GM19043 (cell line): ENCODE results near the gene POC1A.

Experiments used
- ATAC-seq: cut with Tn5 transposase; IDR thresholded peaks from one replicate; pipeline ENCODE4 v1.9.1; 2021; ENCODE audit warnings: low read depth; ENCODE audit not compliant: unreplicated experiment

POC1A gene

DNA sequence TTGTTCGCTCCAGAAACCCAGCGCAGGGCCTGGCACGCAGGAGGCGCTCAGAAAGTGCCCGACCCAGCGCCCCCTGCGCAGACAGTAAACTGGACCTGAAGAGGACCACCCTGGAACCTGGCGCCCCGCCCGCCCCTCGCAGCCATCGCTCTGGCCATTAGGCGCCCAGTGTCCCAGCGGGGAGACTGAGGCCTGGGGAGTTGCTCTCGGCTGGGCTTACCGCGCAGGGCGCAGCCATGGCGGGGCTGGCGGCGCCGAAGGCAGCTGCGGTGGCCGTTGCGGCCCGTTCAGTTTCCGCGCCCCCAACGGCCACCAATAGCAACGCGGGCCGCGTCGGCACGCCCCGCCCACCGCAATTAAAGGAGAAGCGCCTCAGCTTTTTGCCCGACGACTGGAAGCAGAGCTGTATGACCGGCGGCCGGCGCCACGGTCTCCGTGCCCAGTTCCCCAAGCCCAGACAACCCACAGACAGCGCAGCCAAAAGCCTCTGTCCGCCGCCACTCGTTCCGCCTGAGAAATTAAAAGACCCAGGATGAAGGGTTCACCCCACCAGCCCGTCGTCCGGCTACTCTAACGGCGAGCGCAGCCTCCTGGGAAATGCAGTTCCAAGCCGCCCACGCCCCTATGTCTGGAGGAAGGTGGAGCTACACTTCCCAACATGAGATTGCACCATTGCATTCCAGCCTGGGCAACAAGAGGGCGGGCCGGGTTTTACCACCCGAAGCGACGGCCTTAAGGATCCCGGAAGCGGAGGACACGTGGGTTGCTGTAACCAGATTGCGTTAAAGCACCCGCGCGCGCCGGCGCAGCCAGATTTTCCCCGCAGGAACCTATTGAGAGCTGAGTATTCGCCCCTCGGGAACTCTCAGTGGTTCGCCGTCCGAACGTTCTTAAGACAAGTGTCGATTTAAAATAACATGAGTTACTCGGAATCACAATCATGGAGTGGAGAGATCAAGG lies at the start of gene POC1A:
TSS of gene POC1A (minus strand) at position 289 of the 960 bp plus-strand sequence. CDS start at position 238, 51 bp downstream.
- ATAC-seq = peak; percentile 91

DNA sequence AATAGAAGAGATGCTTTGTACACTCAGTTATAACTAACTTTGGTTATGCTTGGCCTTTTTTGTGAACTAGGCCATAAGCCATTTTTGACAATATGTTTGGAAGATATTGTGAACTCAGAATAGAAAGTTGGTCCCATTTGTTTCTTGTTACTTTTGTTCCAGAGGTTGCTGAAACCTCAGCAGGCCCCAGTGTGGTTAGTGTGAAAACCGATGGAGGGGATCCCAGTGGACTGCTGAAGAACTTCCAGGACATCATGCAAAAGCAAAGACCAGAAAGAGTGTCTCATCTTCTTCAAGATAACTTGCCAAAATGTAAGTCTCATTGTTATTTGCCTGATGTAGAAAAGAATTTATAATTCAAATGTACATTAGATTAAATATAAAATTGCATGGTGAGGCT lies 49.5 kb upstream of the POC1A start:
- no peak for ATAC-seq

DNA sequence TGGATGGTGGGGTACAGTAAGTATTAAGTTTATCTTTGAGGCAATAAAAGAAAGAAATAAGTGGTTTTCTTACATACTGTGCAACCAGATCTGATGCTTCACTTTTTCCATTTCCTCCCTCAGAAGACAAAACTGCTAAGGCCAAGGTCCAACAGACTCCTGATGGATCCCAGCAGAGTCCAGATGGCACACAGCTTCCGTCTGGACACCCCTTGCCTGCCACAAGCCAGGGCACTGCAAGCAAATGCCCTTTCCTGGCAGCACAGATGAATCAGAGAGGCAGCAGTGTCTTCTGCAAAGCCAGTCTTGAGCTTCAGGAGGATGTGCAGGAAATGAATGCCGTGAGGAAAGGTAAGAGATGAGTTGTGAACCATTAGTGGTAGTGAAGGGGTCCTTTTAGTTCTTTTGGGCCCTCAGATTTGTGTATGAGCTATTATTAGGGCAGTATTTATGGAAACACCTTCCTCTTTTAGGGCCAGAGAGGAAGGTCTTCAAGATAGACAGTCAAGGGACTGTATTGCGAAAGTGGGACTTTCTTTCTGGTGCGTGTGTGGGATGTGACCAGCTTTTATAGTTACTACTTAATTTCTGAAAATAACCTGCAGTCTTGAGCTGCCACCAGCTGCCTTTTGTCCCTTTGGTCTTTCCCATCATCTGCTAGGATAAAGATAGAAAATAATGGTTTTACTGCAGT lies 48.3 kb upstream of the POC1A start:
- no peak for ATAC-seq

DNA sequence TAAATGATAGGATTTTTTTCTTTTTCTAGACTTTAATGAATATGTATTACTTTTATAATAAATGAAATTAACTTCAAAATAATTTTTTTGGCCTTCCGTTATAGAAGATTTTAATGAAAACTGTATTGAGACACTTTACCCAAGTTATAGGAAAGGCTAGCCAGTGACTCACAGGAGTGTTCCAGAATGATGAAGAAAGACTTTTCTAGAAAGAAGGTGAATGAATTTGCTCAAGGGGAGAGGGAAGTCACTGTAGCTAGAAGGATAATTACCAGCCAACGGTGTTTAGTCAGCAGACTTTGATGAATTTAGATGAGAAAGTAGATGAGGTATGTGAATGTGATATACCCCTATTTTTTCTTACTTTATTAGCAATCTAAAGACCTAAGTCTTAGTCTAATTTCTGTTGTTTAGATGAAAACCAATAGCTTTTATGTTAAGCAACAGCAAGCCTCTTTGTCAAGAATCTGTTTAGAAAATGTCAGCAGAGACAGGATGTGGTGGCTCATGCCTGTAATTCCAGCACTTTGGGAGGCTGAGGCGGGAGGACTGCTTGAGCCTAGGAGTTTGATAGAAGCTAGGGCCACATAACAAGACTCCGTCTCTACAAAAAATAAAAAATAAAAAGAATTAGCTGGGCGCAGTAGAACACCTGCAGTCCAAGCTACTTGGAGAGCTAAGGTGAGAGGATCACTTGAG lies 46.9 kb upstream of the POC1A start:
- ATAC-seq = no peak

DNA sequence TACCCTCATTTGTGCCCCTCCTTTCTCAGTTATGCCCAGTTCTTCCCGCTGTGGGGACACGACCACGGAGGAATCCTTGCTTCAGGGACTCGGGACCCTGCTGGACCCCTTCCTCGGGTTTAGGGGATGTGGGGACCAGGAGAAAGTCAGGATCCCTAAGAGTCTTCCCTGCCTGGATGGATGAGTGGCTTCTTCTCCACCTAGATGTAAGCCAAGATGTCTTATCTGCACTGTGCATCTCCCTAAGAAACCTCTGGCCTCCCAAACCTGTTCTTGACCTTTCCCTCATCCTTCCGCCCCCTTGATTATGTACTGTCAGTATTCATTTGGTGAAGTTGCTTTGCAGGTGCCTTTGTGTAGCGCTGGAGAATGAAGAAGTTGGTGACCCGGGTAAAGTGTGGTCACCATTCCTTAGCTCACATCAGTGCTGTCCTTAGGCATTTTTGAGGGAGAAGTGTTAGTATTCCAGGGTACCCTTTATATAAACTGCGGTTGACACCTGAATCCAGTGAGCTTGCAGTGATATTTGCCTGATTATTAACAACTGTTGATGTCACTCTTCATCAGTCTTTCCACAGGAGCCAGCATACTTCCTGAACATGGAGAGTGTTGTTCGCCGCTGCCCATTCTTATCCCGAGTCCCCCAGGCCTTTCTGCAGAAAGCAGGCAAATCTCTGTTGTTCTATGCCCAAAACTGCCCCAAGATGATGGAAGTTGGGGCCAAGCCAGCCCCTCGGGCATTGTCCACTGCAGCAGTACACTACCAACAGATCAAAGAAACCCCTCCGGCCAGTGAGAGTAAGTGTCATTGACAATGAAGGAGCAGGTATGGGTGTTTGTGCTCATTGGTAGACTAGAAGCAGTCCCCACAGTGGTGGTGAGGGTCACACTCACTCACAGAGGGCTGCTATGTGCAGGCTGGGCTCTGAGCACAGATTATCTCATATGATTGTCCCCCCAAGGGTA lies 44.7 kb upstream of the POC1A start:
- ATAC-seq = no peak

DNA sequence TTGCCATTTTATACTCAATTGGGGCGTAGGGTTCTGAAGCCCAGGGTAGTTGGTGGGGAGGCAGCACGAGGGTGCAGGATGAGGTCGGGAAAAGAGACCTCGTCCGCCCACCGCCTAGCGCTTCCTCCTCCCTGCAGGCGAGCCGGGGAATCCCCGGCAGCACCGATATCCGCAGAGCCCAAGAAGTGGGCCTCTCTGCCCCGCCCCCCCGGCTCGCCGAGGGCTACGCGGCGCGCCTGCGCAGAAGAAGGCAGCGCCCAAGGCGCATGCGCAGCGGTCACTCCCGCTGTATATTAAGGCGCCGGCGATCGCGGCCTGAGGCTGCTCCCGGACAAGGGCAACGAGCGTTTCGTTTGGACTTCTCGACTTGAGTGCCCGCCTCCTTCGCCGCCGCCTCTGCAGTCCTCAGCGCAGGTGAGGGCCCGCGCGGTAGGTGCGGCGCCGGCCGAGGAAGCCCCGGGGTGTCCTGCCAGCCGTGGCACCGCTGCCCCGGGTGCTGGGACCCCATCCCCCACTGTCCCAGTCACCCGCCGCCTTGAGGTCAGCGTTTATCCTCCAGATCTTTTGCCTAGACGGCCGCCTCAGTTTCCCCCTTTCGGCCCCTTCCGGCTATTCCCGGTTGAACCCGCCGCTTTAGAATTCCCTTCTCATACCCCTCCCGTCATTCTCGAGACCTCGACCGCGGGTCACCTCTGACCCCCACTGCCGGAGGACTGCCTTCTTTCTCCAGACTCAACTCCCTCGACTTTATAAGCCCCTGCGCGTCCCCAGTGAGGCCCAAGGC lies 43.8 kb upstream of the POC1A start, which contains the start of gene ALAS1:
TSS of gene ALAS1 (plus strand) at position 319 of the 784 bp plus-strand sequence. CDS start 1,082 bp downstream, outside the sequence.
- ATAC-seq = peak; percentile 74

DNA sequence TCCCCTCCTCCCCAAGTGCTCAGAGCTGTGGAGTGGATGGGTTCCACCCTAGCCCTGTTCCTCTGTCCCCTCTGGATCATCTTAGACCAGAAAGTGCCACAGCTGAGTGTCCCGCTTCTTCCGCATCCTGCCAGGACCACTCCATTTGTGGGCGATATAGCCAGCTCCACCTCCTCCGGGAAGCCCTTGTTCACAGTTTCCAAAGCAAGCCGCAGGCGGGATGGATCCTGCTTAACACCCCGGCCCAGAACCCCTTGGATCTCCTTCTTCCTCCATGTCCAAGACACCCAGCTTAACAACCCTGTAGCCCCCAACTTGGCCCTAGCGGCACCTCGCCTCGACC lies 43.2 kb upstream of the POC1A start:
- no peak for ATAC-seq

DNA sequence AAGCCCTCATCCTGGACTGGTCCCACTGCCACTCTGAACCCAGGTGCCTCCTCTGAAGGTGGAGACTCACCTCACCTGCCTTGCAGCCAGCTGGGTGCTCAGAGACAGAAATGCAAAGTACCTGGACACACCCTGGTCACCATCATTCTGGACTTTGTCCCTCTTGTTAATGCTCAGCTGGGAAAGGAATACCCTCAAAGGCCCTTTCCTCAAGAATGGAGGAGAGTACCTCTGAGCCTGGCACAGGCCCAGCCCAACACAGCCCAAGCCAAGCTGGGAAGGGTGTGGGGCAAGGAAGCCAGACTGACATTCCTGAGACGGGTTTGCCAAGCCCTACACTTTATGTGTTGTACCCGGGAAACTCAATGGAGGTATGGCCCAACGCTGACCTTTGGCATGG lies 42.8 kb upstream of the POC1A start:
- ATAC-seq = no peak

DNA sequence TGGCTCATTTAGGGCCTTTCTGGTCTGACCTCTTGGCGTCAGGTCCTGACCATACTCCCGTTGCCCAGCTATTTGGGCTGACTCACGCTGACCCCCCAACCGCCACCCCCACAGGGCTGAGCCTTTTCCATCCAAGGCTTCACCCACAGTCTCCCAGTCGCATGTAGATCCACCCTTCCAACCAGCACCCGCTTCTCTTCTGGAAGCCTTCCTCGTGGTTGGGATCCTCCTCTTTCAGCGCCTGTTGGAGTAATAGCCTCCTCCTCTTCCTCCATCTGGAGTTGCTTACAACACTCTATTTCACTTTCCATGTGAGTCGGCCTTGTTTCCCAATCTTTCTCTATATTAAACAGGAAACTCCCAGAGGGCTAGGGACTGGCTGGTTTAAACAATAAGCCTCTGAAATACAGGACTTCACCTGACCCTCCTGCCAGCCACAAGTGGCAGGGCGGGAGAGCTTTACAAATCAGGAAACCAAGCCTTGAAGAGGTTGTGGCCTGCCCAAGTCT lies 41.7 kb upstream of the POC1A start:
- ATAC-seq = no peak

DNA sequence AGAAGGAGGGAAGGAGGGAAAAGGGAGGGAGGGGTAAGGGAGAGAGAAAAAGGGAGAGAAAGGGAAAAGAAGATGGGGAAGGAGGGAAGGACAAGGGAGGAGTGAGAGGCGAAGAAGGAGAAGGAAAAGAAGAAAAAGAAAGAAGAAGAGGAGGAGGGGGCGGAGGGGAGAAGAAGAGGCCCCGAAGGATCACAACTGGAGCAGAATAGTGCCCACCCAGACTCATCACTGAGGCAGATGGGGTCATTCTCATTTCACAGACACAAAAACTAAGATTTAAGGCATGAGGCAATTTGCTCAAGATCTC lies 41.0 kb upstream of the POC1A start:
- ATAC-seq = no peak

DNA sequence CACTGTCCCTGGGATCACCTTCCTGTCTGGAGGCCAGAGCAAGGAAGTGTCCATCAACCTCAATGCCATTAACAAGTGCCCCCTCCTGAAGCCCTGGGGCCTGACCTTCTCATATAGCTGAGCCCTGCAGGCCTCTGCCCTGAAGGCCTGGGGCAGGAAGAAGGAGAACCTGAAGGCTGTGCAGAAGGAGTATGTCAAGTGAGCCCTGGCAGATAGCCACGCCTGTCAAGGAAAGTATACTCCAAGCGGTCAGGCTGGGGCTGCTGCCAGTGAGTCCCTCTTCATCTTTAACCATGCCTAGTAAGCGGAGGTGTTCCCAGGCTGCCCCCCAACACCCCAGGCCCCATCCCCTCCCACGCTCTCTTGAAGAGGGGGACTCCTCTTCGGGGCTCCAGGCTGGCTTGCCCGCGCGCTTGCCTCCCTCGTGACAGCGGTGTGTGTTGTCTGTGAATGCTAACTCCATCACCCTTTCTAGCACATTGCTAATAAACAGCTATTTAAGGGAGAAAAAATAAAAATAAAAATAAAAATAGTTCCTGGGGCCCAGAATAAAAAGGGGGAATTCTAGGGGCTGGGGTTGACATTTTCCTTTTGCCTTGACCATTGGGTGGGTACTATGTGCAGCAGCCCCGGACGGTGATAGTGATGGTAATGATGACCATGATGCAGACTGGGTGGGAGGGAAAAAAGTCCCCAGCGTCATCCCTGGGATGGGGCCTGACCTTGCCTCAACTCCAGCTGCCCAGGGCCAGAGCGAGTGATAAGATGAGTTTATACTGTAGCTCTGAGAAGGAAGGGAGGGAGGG lies 40.5 kb upstream of the POC1A start:
- ATAC-seq = no peak

DNA sequence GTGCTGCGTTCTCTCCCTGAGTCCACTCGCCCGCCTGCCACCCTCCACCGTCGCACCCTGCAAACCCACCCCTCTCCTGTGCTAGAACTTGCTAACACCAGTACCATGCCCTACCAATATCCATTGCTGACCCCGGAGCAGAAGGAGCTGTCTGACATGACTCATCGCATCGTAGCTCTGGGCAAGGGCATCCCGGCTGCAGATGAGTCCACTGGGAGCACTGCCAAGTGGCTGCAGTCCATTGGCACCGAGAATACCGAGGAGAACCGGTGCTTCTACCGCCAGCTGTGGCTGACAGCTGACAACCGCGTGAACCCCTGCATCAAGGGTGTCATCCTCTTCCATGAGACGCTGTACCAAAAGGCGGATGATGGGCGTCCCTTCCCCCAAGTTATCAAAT lies 38.8 kb upstream of the POC1A start:
- ATAC-seq = no peak

DNA sequence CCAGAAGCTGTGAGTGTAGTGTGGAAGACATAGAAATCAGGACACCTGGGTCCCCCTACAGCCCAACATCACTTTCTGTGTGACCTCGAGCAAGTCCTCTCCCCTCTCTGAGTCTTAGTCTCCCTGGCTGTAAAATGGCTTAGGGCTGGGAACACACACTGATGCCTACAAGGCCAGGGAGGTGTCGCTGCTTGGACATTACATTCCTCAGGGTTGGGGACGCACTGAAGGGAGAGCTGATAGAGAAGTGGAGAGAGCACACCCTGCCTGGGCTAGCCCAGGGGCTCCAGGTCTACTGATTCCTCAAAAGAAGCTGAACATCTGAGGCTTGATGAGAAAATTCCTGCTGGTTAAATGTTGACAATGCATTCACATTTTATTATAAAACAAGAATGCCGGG lies 37.4 kb upstream of the POC1A start:
- ATAC-seq = no peak

DNA sequence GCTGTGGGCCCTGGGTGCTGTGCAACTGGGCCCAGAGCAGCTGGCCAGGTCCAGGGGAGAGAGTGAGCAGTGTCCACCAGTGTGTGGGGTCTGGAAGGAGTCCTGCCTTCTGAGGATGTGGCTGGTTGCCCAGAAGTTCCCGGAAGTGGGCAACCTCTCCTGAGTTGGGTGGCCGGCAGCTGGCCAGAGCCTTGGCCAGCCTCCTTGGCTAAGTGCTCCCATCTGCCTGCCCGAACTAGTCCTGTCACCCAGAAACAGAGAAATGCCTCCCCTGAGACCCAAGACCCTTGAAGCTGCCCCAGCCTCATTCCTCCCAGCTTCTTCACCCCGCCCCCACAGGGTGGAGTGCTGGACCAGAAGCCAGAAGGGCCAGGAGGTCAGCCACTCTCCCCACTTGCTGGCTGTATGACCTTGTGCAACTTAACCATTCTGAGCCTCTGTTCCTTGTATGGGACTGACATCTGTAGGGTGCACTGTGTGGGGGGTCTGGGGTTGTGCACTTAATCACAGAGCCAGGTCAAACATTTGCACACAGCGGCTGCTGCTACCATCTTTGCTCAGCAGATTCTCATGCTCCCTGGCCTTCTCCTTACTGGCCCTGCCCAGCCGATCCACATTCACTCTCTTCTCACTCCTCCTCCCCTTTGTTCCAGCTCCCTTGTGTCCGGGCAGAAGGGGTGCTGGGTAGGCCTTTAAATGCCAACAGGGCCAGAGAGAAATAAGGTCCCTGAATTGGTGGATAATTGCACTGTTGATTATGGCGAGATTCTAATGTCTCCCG lies 36.3 kb upstream of the POC1A start:
- ATAC-seq = no peak

DNA sequence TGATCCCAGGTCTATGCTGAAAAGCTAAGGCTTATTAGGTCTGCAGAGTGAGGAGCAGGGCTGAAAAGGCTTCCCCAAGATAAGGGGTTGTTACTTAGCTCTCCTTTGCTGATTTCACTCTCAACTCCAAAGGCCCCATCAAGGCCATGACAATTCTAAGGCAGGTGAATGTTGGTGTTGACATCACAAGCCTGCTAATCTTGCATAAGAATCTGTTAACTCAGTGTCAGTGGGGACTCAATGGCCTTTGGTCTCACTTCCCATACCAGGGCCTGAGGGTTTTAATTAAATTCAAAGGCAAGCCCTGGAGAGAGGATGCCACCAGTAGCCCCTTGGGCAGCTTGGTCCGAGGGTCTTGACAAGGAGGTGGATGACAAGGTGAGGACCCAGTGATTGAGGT lies 34.3 kb upstream of the POC1A start:
- no peak for ATAC-seq

DNA sequence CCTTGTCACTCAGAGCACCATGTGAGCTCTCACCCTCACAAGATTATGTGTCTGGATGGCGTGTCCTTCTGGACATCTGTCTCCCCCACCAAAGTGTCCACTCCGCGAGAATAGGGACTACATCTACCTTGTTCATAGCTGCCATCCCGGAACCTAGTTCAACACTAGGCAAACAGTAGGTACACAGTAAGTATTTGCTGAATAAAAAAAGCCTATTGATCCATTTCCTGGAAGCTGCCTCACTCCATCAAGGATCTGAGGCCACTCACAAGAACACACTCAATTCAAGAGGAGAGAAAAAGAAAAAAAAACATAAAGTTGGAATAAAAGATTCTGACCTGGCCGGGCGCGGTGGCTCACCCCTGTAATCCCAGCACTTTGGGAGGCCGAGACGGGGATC lies 32.5 kb upstream of the POC1A start:
- ATAC-seq = no peak

DNA sequence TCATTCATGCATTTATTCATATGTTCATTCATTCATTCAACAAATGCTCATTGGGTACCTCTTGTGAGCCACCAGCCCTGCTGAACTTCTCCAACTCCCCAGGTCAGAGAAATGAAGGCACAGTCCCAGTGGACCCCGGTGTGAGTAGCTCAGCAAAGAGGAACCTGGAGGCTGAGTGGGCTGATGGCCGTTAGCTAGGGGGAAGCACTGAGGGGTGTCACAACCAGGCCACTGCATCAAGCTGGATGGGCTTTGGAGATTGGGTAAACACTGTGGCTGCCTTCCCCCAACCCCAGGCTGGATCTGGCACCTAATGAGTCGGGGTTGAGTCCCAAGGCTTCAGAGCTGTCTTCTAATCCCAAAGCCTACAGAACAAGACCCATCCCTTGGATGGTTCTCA lies 31.6 kb upstream of the POC1A start:
- ATAC-seq = no peak

DNA sequence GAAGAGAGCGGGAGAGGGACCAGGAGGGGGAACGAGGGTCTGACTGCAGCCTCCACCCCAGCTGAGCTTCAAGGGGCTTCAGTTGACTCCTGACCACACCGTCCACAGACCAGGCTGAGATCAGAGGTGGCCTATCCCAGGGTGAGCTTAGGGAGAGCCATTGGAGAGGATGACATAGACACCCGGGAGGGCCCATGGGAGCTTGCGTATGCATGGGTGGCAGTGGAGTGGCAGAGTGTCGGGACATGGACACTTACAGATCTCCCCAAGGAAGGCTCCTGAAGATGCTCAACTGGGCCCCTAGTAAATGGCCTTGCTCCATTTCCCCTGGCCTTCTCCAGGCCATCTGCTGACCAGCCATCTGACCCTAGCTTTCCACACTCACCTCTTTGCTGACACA lies 31.1 kb upstream of the POC1A start:
- no peak for ATAC-seq
